Left ventricle myocardium inferior (tissue), 1 donor: ENCODE data around the gene JDP2. TPM values are rescaled to one million over a fixed set of nuclear protein-coding genes. Genes with fewer than 3 reads are reported as not detected.

ENCODE experiments used
- DNase-seq: peaks from one replicate; pipeline ENCODE4 v3.0.0-alpha.2; 2020
- H3K27ac ChIP-seq: fragments of 200-600 bp; replicated peaks from 2 replicates; pipeline ENCODE4 v1.8.0; 2021
- H3K27me3 ChIP-seq: fragments of 200-600 bp; 2 replicates; pipeline ENCODE4 v1.8.0; 2021; ENCODE audit warnings: low read depth
- H3K36me3 ChIP-seq: fragments of 200-600 bp; 2 replicates; pipeline ENCODE4 v1.8.0; 2021
- H3K4me1 ChIP-seq: fragments of 200-600 bp; 2 replicates; pipeline ENCODE4 v1.8.0; 2021
- H3K4me3 ChIP-seq: fragments of 200-600 bp; 2 replicates; pipeline ENCODE4 v1.8.0; 2021; ENCODE audit warnings: mild to moderate bottlenecking, moderate library complexity
- H3K9me3 ChIP-seq: fragments of 200-600 bp; replicated peaks from 2 replicates; pipeline ENCODE4 v1.8.0; 2021
- CTCF ChIP-seq: fragments of 200-600 bp; IDR thresholded peaks from 2 replicates; pipeline ENCODE4 v1.8.0; 2021; ENCODE audit warnings: antibody characterized with exemption, mild to moderate bottlenecking, borderline replicate concordance
- intact Hi-C: fragments of 100-400 bp; cut with micrococcal nuclease; formaldehyde crosslinking; loops from one replicate; pipeline ENCODE4 v1.11.0; 2022
- total RNA-seq: library from RNA; stranded (reverse); fragmentation: NEBNext Ultra II Directional; extraction: Animal tissue kit (Norgen Biotek cat#: 25700); gene quantifications from one replicate; pipeline ENCODE4 v1.2.1, GENCODE V29; 2021
- donor health status: DM: no; HTN: yes; CAD: no; lungs with severe emphysema.

Gene JDP2
- total RNA-seq, 1 donor from 2014 or later: 21.9 TPM

- no peaks in the 10 kb centered on the region for H3K36me3 ChIP-seq
- H3K9me3 ChIP-seq: no peaks in the 10 kb centered on the region
- H3K4me3 ChIP-seq: peak overlapping the region; percentile 45
- H3K4me1 ChIP-seq: no peaks in the 10 kb centered on the region
- H3K27me3 ChIP-seq: peaks cover 22% of the 10 kb centered on the region
- TF ChIP-seq CTCF: no peak
- intact Hi-C loops: no loop called here
- DNase-seq: no peak
- no peak overlapping the region for H3K27ac ChIP-seq
Measured at GRCh38 chr14:75522983-75523318, 95.1 kb downstream of the JDP2 start.

Other genes with a start within 250 kb of the JDP2 start
- 9.7 TPM for gene FOS, start 149.2 kb upstream of the JDP2 start, total RNA-seq
- gene BATF, start 94.4 kb downstream of the JDP2 start, total RNA-seq: 0.93 TPM
- gene FLVCR2, start 150.6 kb downstream of the JDP2 start, total RNA-seq: 3.2 TPM
- gene ERG28, start 232.9 kb downstream of the JDP2 start, total RNA-seq: 6.8 TPM
- 16.3 TPM for gene TTLL5, start 233.2 kb downstream of the JDP2 start, total RNA-seq